Muscle layer of colon (tissue), 2 donors: ENCODE results near the gene SMYD1.

Experiments
- H3K27ac ChIP-seq: one replicate; pipeline ENCODE4 v1.7.0; 2013; ENCODE audit warnings: low read depth, mild to moderate bottlenecking, low read length, moderate library complexity
- H3K27me3 ChIP-seq, 2 donors: one replicate each; pipeline ENCODE4 v1.7.0; 2013; ENCODE audit warnings: low read length in 2 of 2, mild to moderate bottlenecking in 2 of 2; ENCODE audit not compliant: insufficient read depth in 2 of 2, control insufficient read depth in 1 of 2
- H3K36me3 ChIP-seq: one replicate; pipeline ENCODE4 v1.7.0; 2013; ENCODE audit warnings: mild to moderate bottlenecking, low read length; ENCODE audit not compliant: insufficient read depth
- H3K4me1 ChIP-seq: one replicate; pipeline ENCODE4 v1.7.0; 2013; ENCODE audit warnings: mild to moderate bottlenecking, low read length; ENCODE audit not compliant: insufficient read depth
- H3K4me3 ChIP-seq, 2 donors: one replicate each; pipeline ENCODE4 v1.7.0; 2013; ENCODE audit warnings: low read length in 2 of 2, low read depth in 1 of 2, mild to moderate bottlenecking in 1 of 2, moderate library complexity in 1 of 2
- H3K9ac ChIP-seq: one replicate; pipeline ENCODE4 v1.7.0; 2013; ENCODE audit warnings: low read length
- H3K9me3 ChIP-seq: one replicate; pipeline ENCODE4 v1.7.0; 2013; ENCODE audit warnings: mild to moderate bottlenecking, low read length
- donor health status: abdominal sarcoma.
- donor health status: Adenocarcinoma of cecum.

Gene SMYD1

GRCh38 chr2:88110830-88111229, 43.2 kb downstream of the SMYD1 start:
- peaks cover 8% of the 10 kb centered on the region for H3K36me3 ChIP-seq
- H3K4me1 ChIP-seq: no peaks in the 10 kb centered on the region
- no peaks in the 10 kb centered on the region for H3K27me3 ChIP-seq
- no peak overlapping the region for H3K27ac ChIP-seq
- H3K9me3 ChIP-seq: no peaks in the 10 kb centered on the region
- H3K9ac ChIP-seq: no peak overlapping the region
- no peak overlapping the region for H3K4me3 ChIP-seq

DNA sequence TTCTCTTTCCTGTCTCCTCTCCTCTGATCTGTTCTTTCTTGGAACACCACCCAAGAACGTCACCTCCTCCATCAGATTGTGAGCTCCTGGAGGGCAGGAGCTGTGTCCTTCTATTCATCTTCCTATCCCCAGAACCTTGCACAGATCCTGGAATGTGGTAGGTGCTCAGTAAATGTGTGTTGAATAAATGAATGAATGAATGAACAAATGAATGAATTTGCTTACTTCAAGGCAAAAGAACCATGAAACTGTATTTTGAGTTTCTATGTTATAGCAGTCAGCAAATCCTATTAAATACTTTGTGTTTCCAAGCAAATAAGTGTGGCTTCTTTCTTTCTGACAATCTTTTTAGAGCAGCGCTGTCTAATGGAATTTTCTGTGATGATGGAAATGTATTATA, 45.4 kb downstream of the SMYD1 start:
- no peaks in the 10 kb centered on the region for H3K36me3 ChIP-seq
- H3K27ac ChIP-seq: no peak overlapping the region
- no peak overlapping the region for H3K9ac ChIP-seq
- no peaks in the 10 kb centered on the region for H3K27me3 ChIP-seq
- H3K4me1 ChIP-seq: no peaks in the 10 kb centered on the region
- H3K4me3 ChIP-seq: no peak overlapping the region
- no peaks in the 10 kb centered on the region for H3K9me3 ChIP-seq

- Histone ChIP-seq H3K36me3 (no peaks in the 10 kb centered on the region), H3K9ac (no peak overlapping the region), H3K4me3 (no peak overlapping the region), H3K9me3 (no peaks in the 10 kb centered on the region), H3K27ac (no peak overlapping the region), H3K27me3 (no peaks in the 10 kb centered on the region), H3K4me1 (no peaks in the 10 kb centered on the region)
Observed at GRCh38 chr2:88114889-88115288, 47.3 kb downstream of the SMYD1 start.

DNA sequence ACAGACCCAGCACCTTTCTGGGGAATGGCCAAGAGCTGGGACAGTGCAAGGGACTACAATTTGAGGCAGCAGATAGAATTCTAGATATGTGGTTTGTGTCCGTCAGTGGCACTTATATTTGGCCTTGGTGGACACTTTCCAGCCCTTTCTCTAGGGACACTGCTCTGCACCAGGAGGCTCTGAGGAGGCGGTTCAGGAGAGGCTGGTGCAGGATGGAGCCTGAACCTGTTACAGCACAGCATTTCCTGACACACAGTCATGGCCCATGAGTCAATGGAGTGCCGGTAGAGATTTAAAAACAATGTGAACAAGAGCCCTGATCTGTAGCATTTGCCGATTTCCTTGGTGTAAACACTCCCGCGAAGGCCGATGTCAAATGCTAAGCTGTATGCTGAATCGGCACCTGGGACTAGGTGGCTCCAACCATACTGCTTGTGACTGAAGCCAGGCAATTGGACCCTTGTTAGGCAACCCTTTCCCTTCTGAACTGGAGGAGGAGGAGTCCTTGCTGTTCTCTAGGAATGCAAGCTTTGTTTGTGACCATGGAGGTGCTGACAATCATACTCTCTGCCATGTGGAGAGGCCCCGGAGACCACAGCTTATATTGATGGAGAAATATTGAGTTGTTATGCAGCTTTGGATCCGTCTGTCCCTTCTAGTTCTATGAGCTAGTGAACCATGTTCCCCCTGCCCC, 48.3 kb downstream of the SMYD1 start:
- Histone ChIP-seq H3K27ac (no peak overlapping the region), H3K4me3 (no peak overlapping the region), H3K36me3 (no peaks in the 10 kb centered on the region), H3K9ac (no peak overlapping the region), H3K27me3 (no peaks in the 10 kb centered on the region), H3K4me1 (no peaks in the 10 kb centered on the region), H3K9me3 (no peaks in the 10 kb centered on the region)

DNA sequence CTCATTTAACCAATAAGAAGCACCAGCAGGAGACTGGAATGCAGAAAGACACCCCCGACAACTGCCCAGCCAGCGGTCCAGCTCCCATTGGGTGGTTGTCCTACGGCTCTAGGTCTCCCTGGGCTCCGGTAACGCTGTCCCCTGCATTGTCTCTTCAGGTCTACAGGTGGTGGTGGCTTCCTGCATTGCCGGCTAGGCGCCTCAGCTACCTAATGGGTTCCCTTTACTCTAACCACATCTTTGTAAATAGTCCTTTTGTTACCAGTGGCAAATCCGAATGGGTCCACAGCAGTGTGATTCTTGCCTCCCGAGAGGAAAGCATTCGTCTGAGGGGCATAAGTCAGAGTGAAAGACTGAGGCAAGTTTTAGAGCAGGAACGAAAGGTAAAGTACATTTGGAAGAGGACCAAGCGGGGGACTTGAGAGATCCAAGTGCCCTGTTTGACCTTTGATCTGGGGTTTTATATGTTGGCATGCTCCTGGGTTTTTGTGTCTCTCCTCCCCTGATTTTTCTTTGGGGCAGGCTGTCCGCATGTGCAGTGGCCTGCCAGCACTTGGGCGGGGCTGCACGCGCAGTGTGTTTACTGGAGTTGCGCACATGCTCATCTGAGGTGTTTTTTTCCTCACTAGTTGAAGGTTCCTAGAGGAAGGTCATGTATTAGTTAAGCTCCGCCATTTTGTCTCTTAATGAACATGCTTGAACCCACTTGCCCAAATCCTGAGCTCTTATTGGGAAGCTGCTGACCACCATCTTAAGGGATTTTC, 49.2 kb downstream of the SMYD1 start:
- Histone ChIP-seq H3K36me3 (no peaks in the 10 kb centered on the region), H3K9ac (no peak overlapping the region), H3K4me3 (no peak overlapping the region), H3K4me1 (no peaks in the 10 kb centered on the region), H3K27ac (no peak overlapping the region), H3K27me3 (no peaks in the 10 kb centered on the region), H3K9me3 (no peaks in the 10 kb centered on the region)

DNA sequence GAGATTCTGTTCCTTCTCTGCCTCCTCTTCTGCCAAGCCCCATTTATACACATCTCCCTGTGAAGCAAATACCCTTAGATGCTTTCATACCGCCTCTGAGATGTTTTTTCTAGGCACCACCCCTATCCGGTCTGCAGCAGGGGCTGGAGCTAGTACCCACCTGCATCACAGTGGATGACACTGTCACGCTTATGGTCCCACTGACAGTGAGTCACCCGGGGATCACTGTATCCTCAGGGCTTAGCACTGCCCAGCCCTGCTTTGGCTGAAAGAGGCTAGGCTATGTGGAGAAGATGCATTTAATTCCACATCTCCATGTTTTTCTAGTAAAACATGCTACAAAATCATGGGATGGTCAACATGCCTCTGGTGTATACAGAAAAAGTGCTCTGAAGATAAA, 50.3 kb downstream of the SMYD1 start:
- H3K9ac ChIP-seq: no peak overlapping the region
- H3K36me3 ChIP-seq: no peaks in the 10 kb centered on the region
- H3K27ac ChIP-seq: no peak overlapping the region
- no peaks in the 10 kb centered on the region for H3K27me3 ChIP-seq
- H3K9me3 ChIP-seq: no peaks in the 10 kb centered on the region
- no peak overlapping the region for H3K4me3 ChIP-seq
- no peaks in the 10 kb centered on the region for H3K4me1 ChIP-seq

DNA sequence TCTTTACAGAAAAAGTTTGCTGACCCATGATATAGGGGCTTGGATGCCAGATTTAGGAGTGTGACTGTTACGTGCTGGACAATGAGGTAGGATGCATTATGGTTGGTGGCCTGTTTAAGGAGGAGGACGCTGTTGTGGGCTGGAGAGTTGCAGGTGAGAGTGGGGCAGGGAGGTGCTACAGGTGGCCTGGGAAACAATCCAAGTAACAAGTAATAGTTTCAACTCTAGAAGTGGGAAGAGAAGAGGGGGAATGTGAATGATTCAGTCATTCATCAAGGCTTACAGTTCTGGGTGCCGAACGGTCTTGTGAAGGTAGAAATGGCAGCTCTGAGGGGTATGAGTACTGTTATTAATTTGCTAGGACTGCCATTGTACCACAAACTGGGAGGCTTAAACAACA, 54.1 kb downstream of the SMYD1 start:
- H3K4me3 ChIP-seq: no peak overlapping the region
- no peaks in the 10 kb centered on the region for H3K36me3 ChIP-seq
- no peaks in the 10 kb centered on the region for H3K4me1 ChIP-seq
- no peak overlapping the region for H3K27ac ChIP-seq
- no peaks in the 10 kb centered on the region for H3K9me3 ChIP-seq
- no peak overlapping the region for H3K9ac ChIP-seq
- no peaks in the 10 kb centered on the region for H3K27me3 ChIP-seq

- Histone ChIP-seq H3K9ac (no peak overlapping the region), H3K27me3 (no peaks in the 10 kb centered on the region), H3K36me3 (no peaks in the 10 kb centered on the region), H3K4me1 (no peaks in the 10 kb centered on the region), H3K4me3 (no peak overlapping the region), H3K27ac (no peak overlapping the region), H3K9me3 (no peaks in the 10 kb centered on the region)
Observed at GRCh38 chr2:88122141-88122884, 54.7 kb downstream of the SMYD1 start.

DNA sequence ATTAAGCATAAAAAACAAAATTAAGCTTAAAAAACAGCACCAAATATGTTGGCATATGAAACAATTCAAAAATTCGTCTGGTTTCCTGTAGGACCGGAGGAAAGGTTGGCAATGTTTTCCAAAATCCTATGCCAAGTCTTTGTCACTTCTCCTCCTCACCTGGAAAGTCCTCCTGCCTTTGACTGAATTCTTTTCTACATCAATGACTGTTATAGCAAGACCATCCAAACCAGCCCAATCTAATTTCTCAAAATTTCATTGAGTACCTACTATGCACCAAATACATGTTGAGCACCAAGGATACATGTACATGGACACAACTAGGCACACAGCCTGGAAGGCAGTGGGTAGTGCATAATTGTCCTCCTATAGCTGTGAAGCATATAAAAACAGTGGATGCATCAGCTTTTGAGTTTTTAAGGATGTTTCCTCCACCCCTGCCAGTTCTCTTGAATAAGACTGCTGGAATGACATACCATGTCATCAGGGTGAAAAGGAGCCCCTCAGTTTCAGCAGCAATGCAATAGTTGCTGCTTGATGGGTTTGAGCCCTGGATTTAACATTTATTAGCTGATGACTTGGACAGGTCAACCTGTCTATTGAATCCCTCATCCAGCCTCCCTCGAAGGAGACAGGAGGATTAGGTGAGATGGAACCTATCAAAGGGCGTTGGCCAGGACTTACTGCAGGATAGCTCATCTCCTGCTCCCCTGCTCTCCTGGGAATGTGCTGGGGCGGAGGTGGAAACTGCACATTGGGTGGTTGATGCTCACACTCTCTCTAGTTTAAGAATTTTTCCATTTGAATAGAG, 55.7 kb downstream of the SMYD1 start:
- no peaks in the 10 kb centered on the region for H3K4me1 ChIP-seq
- no peaks in the 10 kb centered on the region for H3K9me3 ChIP-seq
- no peak overlapping the region for H3K9ac ChIP-seq
- no peaks in the 10 kb centered on the region for H3K36me3 ChIP-seq
- no peak overlapping the region for H3K4me3 ChIP-seq
- H3K27ac ChIP-seq: no peak overlapping the region
- H3K27me3 ChIP-seq: no peaks in the 10 kb centered on the region

DNA sequence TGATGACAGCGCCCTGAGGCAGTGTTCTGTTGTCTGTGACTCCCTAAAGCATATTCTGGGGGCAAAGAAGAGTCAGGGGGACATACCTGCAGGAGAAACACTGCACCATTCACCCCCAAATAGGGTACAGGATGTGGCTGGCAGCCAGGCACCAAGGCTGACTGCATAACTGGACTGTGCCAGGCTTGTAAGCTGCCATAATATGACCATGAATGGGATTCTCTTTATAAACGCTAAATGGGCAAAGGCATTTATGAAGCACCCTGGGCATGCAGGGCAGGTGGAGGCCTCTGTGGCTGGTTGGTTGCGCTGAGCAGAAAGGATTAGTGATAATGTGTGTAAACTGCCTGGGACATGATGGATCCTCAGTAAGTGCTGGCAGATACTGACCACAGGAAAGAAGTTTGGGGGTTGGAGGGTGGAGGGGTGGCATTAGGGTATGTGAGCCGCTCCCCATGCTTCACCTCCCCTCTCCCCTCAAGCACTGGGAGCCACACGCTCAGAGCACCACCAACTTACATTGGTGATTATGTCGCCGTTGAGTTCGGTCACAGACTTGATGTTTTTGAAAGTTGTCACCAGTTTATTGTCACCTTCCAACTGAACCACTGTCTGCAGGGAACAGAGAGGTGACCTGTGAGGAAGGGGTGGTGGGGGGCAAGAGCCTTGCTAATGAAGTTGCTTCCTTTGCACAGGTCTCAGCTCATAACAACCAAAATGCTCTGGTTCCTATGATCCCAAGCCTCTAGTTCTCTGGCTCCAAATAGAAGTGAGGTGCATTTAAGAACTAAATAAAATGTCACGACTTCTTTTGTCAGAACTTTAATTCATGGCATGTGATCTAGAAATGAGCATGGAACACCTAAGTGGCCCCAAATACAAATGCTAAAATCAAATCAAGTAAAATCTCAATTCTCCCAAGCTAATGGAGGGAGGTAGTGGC, 56.6 kb downstream of the SMYD1 start:
- no peaks in the 10 kb centered on the region for H3K36me3 ChIP-seq
- no peaks in the 10 kb centered on the region for H3K4me1 ChIP-seq
- H3K4me3 ChIP-seq: no peak overlapping the region
- H3K9ac ChIP-seq: no peak overlapping the region
- no peaks in the 10 kb centered on the region for H3K9me3 ChIP-seq
- no peak overlapping the region for H3K27ac ChIP-seq
- no peaks in the 10 kb centered on the region for H3K27me3 ChIP-seq
